HG03060 (cell line): Measurements from ENCODE around the gene YJU2.
"Not testable (repeated sequence)": the region's sequence is repeated elsewhere in the genome, so short reads cannot be mapped to it uniquely, and the experiment has no call there.

ENCODE experiments used
- ATAC-seq: cut with Tn5 transposase; IDR thresholded peaks from one replicate; pipeline ENCODE4 v1.9.1; 2021; ENCODE audit warnings: low read depth, moderate number of reproducible peaks; ENCODE audit not compliant: unreplicated experiment

The YJU2 gene

GRCh38 chr19:4246767-4247593 lies at the start of gene YJU2:
TSS of gene YJU2 (plus strand) at chr19:4247080. CDS start at chr19:4247147, 67 bp downstream.
- ATAC-seq = peak; percentile 77

GRCh38 chr19:4197228-4197624 lies 49.7 kb upstream of the YJU2 start:
- ATAC-seq = no peak

- ATAC-seq = no peak
Observed at GRCh38 chr19:4197625-4198466, 49.0 kb upstream of the YJU2 start.

GRCh38 chr19:4198467-4199126 lies 48.3 kb upstream of the YJU2 start:
- ATAC-seq = no peak

DNA sequence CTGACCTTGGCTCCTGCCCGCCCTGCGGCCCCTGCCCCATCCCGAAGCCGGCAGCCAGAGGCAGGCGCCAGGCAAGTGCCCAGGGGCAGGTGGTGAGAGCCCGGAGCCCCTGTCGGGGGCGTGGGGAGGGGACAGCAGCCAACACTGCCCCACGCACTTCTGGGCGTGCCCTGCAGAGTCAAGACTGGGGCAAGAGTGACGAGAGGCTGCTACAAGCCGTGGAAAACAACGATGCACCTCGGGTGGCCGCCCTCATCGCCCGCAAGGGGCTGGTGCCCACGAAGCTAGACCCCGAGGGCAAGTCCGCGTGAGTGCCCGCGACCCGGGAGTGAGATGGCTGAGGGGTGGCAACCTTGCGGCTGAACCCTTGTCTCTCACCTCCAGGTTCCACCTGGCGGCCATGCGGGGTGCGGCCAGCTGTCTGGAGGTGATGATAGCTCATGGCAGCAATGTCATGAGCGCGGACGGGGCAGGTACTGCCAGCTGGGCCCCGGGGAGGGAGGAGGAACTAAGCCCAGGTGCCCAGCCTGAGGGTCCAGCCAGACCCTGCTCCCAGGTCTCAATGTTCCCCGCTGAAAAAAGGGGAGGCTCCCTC lies 47.1 kb upstream of the YJU2 start:
- no peak for ATAC-seq

DNA sequence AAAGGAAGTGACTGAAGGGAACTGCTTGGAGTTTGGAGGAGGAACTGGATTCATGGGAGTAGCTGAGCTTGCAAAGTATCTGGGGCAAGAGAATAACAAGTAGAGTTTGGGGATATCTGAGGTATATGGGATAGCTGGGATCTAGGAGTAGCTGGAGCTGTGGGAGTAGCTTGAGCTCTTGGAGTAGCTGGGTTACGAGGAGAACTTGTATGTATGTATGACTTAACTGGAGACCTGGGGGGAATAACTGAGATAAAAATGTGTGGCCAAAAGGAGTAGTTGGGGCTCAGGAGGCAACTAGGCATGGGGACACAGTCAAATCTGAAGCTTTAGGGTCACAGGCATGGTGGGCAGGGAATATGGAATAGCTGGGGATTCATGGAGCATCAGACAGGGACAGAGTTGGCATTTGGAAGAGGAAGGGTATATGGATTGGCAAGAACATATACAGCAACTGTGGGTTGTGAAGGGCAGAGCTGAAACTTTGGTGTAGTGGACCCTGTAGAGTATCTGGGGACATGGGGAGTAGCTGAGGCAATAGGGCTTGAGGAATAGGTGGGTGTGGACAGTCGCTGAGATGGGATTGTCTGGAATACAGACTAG lies 45.8 kb upstream of the YJU2 start:
- no peak for ATAC-seq

- no peak for ATAC-seq
Observed at GRCh38 chr19:4201798-4202197, 45.1 kb upstream of the YJU2 start.

DNA sequence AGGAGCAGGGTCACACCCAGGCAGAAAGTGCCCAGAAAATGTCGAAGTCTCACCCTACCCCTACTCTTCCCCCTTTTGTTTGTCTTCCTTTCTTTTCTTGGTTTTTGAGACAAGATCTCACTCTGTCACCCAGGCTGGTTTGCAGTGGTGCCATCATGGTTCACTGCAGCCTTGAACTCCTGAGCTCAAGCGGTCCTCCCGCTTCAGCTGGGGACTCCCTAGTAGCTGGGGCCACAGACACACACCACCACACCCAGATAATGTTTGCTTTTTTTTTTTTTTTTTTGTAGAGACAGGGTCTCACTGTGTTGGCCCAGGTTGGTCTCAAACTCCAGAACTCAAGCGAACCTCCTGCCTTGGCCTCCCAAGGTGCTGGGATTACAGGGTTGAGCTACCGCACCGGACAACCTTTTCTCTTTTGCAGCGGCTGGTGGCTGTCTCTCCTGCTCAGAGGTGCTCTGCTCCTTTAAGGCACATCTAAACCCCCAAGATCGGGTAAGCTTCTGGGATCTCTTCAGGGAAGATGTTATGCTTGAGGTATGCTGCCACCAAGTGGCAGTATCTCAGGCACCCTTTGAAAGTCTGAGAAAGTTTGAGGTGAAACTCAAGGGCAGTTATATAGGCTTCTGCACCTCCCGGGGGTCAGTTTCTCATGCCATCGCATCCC lies 39.9 kb upstream of the YJU2 start:
- no peak for ATAC-seq

DNA sequence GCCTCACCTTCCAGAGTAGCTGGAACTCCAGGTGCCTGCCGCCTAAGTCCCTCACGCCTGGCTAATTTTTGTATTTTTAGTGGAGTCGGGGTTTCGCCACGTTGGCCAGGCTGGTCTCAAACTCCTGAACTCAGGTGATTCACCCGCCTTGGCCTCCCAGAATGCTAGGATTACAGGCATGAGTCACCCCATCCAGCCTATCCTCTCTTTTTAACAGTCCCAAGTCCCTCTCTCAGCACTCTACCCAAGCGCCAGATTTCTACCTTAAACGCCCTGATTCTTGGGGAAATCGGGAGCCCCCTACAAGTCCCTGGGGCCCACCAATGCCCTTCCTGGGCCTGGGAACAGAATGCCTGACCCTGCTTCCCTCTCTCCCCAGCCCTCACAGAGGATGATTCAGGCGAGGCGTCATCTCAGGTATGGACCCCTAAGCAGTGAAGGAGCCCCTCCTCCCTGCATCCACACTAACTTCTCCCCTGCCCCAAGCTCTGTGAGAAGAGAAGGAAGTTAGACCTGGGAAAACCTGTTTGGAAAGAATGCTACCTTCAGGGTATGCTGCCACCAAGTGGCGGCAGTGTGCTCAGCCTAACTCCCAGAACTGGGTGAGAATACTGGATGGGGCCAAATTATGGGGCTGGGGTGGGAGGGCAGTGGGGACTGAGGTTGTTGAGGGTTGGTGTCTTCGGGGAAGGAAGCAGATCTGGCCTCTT lies 38.3 kb upstream of the YJU2 start:
- ATAC-seq = no peak

- no peak for ATAC-seq
Observed at GRCh38 chr19:4210166-4210731, 36.6 kb upstream of the YJU2 start.

DNA sequence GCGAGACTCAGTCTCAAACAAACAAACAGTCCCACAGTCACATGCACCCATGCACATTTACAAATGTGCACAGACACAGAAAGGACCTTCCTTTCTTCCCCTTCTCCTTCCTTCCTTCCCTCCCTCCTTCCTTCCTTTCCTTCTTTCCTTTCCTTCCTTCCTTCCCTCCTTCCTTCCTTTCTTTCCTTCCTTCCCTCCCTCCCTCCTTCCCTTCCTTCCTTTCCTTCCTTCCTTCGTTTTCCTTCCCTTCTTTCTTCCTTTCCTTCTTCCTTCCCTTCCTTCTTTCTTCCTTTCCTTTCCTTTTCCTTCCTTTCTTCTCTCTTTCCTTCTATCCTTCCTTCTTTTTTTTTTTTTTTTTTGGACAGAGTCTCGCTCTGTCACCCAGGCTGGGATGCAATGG lies 33.8 kb upstream of the YJU2 start:
- no peak for ATAC-seq

DNA sequence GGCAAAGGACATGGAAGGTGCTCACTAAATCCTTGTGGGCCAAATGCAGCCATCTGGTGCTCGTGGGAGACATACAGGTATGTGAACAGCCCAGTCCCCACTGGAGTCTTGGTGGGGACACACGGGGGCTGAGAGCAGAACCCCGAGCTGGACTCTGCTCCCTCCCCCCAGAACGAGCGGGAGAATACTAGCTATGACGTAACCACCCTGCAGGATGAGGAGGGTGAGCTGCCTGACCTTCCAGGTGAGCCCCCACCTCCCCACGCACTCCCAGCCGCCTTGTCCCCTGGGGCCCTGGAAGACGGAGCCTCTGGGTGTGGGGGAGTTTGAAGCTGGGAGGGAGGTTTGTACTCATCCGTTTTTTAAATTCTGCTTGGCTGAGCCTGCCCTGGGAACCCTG lies 31.1 kb upstream of the YJU2 start:
- no peak for ATAC-seq

DNA sequence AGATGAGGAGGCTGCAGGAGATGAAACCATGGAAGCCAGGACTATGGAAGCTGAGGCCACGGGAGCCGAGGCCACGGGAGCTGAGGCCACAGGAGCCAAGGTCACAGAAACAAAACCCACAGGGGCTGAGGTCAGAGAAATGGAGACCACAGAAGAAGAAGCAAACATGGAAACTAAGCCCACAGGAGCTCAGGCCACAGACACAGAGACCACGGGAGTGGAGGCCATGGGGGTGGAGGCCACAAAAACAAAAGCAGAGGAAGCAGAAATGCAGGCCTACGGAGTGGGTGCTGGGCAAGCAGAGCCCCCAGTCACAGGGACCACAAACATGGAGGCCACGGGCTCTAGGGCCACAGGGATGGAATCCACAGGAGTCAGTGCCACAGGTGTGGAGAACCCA lies 30.0 kb upstream of the YJU2 start:
- ATAC-seq = no peak

DNA sequence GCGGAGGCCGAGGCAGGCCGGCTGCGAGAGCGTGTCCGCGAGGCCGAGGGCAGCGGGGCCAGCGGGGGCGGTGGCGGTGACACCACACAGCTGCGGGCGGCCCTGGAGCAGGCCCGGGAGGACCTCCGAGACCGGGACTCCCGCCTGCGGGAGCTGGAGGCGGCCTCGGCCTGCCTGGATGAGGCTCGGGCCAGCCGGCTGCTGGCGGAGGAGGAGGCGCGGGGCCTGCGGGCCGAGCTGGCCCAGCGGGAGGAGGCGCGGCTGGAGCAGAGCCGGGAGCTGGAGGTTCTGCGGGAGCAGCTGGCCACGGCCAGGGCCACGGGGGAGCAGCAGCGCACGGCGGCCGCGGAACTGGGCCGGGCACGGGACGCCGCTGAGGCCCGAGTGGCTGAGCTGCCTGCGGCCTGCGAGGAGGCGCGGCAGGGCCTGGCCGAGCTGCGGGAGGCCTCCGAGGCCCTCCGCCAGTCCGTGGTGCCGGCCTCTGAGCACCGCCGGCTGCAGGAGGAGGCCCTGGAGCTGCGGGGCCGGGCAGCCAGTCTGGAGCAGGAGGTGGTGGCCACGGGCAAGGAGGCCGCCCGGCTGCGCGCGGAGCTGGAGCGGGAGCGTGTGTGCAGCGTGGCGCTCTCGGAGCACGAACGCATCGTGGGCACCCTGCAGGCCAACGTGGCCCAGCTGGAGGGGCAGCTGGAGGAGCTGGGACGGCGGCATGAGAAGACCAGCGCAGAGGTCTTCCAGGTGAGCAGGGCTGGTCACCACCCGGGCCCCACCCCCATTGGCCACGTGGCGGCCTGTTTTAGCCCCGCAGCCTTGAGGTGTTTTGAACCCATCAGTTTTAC lies 29.2 kb upstream of the YJU2 start:
- ATAC-seq = no peak

DNA sequence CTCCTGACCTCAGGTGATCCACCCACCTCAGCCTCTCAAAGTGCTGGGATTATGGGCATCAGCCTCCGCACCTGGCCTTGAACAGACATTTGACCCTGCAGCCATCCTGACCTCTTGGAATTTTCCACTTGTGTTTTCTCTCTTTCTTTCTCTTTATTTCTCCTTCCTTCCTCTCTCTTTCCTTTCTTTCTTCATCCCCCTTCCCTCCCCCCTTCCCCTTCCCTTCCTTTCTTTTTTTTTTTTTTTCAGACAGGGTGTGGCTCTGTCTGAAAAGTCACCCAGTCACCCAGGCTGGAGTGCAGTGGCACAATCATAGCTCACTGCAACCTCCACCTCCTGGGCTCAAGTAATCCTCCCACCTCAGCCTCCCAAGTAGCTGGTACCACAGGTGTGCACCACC lies 28.4 kb upstream of the YJU2 start:
- not testable (repeated sequence) for ATAC-seq

GRCh38 chr19:4220188-4220587 lies 26.7 kb upstream of the YJU2 start:
- ATAC-seq = no peak

DNA sequence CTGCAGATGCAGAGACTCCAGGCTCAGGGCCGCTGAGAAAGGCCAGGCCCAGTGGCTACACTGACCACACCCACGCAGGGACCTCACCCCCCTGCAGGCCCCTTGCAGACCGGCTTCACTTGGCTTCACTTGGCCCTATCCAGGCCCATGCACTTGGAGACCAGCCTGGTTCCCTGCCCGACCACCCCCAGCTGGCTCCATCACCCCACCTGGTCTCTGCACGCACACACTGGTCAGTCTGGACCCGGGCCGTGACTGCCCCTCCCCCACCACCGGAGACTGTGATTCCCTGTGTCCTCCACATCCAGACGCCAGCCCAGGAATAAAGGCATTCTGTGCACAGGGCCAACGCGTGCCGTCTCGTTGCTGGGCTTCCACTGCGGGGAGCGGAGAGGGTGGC lies 22.4 kb upstream of the YJU2 start:
- no peak for ATAC-seq

- ATAC-seq = no peak
Observed at GRCh38 chr19:4225885-4226284, 21.0 kb upstream of the YJU2 start.
